Hindlimb muscle (tissue), 1 donor: Measurements from ENCODE around the gene NAT14. TPM values are rescaled to one million over a fixed set of nuclear protein-coding genes. Genes with fewer than 3 reads are reported as not detected.

ENCODE experiments used
- polyA plus RNA-seq: library from polyadenylated mRNA; unstranded; fragments of 120-200 nt; gene quantifications from one replicate; pipeline ENCODE4 v1.2.1, GENCODE V29; 2013; ENCODE audit not compliant: insufficient read length

Gene NAT14
- polyA plus RNA-seq, 1 donor, result 29.9 TPM

Other genes with a start within 250 kb of the NAT14 start
- gene PPP6R1, start 226.2 kb upstream of the NAT14 start, polyA plus RNA-seq, result 31.5 TPM
- 30.6 TPM for gene HSPBP1, start 205.1 kb upstream of the NAT14 start, polyA plus RNA-seq
- 5.8 TPM for gene BRSK1, start 201.2 kb upstream of the NAT14 start, polyA plus RNA-seq
- 1.3 TPM for gene TMEM150B, start 159.8 kb upstream of the NAT14 start, polyA plus RNA-seq
- gene KMT5C, start 145.3 kb upstream of the NAT14 start, polyA plus RNA-seq, result 26.8 TPM
- 0.65 TPM for gene COX6B2, start 130.5 kb upstream of the NAT14 start, polyA plus RNA-seq
- not detected for gene GARIN5B, start 121.9 kb upstream of the NAT14 start, polyA plus RNA-seq
- 0.25 TPM for gene IL11, start 114.7 kb upstream of the NAT14 start, polyA plus RNA-seq
- not detected for gene TMEM190, start 108.4 kb upstream of the NAT14 start, polyA plus RNA-seq
- gene TMEM238, start 100.9 kb upstream of the NAT14 start, polyA plus RNA-seq, result 0.32 TPM
- gene RPL28, start 99.3 kb upstream of the NAT14 start, polyA plus RNA-seq, result 1,898 TPM
- gene UBE2S, start 77.4 kb upstream of the NAT14 start, polyA plus RNA-seq, result 47.2 TPM
- gene SHISA7, start 41.9 kb upstream of the NAT14 start, polyA plus RNA-seq, result 0.18 TPM
- 36.1 TPM for gene ISOC2, start 23.5 kb upstream of the NAT14 start, polyA plus RNA-seq
- not detected for gene C19orf85, start 20.4 kb upstream of the NAT14 start, polyA plus RNA-seq
- 5.0 TPM for gene ZNF628, start 8.6 kb upstream of the NAT14 start, polyA plus RNA-seq
- gene SSC5D, start 3.2 kb downstream of the NAT14 start, polyA plus RNA-seq, result 13.3 TPM
- gene SBK2, start 51.9 kb downstream of the NAT14 start, polyA plus RNA-seq, result 3.2 TPM
- gene SBK3, start 60.4 kb downstream of the NAT14 start, polyA plus RNA-seq, result 0.15 TPM
- gene ZNF579, start 95.7 kb downstream of the NAT14 start, polyA plus RNA-seq, result 12.7 TPM
- gene FIZ1, start 114.3 kb downstream of the NAT14 start, polyA plus RNA-seq, result 11.3 TPM
- 10.9 TPM for gene ZNF524, start 115.1 kb downstream of the NAT14 start, polyA plus RNA-seq
- gene ZNF865, start 120.5 kb downstream of the NAT14 start, polyA plus RNA-seq, result 10.0 TPM
- gene ZNF784, start 139.4 kb downstream of the NAT14 start, polyA plus RNA-seq, result 9.3 TPM
- gene ZNF580, start 155.8 kb downstream of the NAT14 start, polyA plus RNA-seq, result 26.0 TPM
- 36.4 TPM for gene ZNF581, start 158.5 kb downstream of the NAT14 start, polyA plus RNA-seq
- gene CCDC106, start 163.0 kb downstream of the NAT14 start, polyA plus RNA-seq, result 16.1 TPM
- gene U2AF2, start 169.8 kb downstream of the NAT14 start, polyA plus RNA-seq, result 123 TPM
- gene EPN1, start 190.0 kb downstream of the NAT14 start, polyA plus RNA-seq, result 103 TPM